NCI-H524 treated with DMSO at 0.1 percent for 48 hours (cell line): ENCODE data around the gene VPS45.

Experiments used
- DNase-seq: peaks from one replicate; lab custom pipeline; 2025; lab: John Stamatoyannopoulos, UW

VPS45 gene

DNA sequence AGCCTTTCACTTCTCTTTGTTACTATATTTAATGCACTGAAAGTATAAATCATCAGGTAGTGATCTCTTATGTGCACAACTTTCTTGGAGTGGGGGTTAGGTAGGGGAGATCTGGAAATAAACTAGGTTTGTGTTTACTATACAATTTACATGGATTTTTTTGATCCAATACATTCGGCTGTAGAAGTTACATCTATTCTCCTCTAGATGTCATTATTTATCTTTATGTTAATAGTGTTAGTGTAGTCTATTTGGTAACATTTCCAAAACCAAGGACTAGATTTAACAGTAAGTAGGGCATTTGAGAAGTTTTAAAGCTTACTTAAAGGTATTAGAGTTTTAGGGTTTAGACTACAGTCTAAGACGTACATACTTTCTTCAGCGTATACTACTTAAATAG, 5.4 kb downstream of the VPS45 start:
- no peak for DNase-seq

- DNase-seq, result no peak
Observed at GRCh38 chr1:150073516-150073915, 5.9 kb downstream of the VPS45 start.

DNA sequence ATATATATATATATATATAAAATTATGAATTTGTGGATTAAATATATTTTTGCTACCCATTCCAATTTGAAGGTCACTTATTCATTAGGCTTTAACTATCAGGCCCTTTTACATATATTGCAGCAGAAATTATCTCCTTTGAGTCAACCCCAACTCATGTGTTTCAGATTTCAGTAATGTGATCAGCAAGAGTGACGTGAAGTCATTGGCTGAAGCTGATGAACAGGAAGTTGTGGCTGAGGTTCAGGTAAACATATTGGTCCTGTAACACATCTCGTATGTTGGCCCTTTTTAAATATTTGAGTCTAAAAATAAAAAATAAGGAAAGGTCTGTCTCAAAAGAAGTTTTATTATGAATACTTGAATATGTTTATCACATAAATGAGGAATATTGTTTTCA, 8.5 kb downstream of the VPS45 start:
- no peak for DNase-seq

DNA sequence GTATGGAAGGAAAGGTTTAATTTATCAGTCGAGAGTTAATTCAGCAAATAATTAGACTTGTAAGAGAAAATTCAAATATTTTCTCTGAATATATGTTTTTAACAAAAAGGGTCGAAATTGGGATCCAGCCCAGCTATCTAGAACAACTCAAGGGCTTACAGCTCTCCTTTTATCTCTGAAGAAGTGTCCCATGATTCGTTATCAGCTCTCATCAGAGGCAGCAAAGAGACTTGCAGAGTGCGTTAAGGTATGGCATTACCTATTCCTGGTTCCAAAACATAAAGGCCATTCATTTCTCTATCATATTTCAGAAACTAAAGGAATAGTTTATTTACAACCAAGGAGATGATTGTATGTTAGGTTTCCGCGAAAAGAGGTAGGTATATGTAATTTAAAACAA, 9.4 kb downstream of the VPS45 start:
- no peak for DNase-seq

- no peak for DNase-seq
Observed at GRCh38 chr1:150080784-150081183, 13.2 kb downstream of the VPS45 start.

DNA sequence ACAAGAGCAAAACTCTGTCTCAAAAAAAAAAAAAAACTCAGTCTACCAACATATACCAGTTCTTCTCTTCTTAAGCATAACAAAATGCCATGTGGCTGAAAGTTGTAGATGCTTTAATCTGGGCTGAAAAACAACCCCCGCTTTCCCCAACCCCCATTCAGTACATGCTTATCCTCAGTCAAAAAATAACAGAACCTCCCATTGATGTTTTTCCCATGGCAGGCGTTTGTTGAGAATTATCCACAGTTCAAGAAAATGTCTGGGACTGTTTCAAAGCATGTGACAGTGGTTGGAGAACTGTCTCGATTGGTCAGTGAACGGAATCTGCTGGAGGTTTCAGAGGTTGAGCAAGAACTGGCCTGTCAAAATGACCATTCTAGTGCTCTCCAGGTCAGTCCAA, 14.9 kb downstream of the VPS45 start:
- no peak for DNase-seq

DNA sequence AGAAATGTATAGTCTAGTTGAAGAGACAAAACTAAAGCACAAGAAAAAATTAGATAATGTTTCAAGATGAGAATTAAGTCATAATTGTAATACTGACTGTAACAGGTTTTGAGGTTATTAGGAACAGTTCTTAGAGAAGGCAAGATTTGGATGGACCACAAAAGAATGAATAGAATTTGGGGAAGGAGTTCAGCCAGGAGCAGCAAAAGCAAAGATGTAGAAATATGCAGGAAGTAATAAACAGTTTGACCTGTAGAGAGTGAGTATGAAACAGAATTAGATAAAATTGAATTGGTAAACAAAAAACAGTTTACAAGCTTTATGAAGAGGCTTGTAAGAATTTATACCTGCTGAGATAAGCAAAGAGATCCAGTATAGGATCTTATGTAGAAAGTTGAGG, 16.3 kb downstream of the VPS45 start:
- no peak for DNase-seq

DNA sequence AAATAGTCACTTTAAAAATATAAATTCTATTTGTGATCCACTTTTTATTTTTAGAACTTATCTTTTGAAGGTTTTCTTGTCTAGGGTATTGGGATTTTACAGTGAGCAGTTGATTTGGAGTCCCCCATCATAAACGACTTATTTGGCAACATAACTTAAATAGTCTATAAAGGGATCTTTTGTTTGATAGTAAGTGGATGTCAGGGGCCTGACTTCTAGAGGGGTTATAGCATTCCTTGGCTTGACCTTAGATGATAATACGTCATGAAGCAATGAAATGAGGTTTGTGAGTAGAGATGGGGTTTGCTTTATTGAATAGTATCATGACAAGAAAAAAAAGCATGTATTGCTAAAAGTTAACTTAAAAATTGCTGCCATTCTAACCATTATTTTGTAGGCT, 17.8 kb downstream of the VPS45 start:
- DNase-seq, result no peak

GRCh38 chr1:150087415-150087814, 19.8 kb downstream of the VPS45 start:
- no peak for DNase-seq

DNA sequence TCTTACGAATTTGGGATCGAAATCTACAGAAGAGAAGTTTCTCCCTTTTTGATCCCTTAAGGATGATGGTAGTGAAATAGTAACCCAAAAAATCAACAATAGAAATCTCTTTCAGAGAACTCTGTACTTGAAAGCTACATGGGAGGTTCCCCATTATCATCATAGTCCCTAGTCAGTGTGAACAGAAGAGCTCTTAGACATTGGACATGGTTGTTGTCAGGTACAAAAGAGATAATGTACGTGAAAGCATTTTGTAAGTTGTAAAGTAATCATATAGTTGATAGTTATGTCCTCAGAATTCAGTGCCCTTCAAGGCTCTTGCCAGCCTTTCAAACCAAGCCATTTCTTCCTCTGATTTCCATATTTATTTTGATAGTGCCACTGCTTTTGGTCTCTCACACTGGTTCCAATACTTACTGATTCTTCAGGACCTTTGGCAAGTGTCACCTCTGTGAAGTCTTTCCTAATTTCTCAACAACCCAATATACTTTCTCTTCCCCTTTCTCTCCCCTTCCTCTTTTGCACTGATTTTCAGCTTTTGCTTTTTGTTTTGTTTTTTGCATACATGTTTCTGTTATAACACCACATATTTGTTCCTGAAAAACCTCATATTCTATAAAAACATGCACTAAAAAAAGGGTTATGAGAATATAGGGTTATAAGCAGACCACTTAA, 22.4 kb downstream of the VPS45 start:
- DNase-seq, result no peak

GRCh38 chr1:150092180-150092791, 24.7 kb downstream of the VPS45 start:
- no peak for DNase-seq

DNA sequence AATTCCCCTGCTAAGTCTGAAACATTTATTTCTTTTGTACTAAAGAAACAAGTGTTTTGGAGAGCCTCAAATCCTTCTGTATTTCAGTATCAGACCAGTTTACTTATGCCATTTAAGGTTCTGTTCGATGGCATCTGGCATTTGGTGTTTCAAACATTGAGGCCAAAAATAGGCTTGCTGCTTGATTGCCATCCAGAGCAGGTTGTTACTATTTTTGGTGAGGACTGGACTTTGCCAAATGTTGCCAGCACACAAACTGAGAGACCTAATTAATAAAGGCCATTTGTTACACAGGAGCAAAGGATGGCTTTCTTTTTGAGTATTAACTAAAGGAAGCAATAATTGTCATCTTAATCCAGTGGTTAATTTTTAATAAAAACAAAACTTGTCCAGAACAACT, 26.2 kb downstream of the VPS45 start:
- no peak for DNase-seq

- DNase-seq, result no peak
Observed at GRCh38 chr1:150094734-150095265, 27.2 kb downstream of the VPS45 start.

GRCh38 chr1:150102986-150103385, 35.4 kb downstream of the VPS45 start:
- DNase-seq, result no peak

- DNase-seq, result no peak
Observed at GRCh38 chr1:150106341-150106740, 38.8 kb downstream of the VPS45 start.

DNA sequence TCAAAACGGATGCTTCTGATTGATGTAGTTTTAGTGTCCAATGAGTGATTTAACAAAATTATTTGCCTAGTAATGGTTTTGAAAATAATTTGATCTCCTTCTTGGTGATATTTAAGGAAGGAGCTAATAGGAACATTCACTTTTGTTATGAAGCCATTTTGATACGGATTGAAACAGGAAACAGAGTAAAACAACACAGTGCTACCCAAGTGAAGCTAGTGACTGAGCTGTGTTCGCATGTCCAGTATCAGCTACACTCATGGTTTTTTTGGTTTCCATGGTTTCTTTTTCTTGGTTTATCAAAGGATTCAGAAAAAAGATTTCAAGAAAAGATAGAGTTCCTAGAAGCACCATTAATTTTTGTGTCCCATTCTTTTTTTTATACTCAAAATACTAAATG, 42.0 kb downstream of the VPS45 start:
- no peak for DNase-seq

DNA sequence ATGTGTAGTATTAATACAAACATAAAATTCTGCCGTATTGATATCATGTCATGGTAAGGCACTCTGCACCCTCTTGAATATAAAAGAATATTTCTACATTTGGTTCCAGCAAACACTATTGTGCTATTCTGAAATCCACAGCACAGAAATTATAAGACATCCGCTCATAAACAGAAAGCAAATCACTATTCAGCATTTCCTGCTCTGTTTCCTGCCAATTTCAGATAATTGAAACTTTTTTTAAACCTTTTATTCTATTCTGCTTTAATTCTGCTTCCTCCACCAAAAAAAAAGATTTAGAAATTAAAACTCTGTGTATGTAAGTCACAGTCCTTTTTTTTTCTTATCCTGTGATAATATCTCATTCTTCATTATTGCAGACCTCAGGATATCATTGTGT, 42.5 kb downstream of the VPS45 start:
- no peak for DNase-seq

GRCh38 chr1:150111670-150112069, 44.1 kb downstream of the VPS45 start:
- no peak for DNase-seq

- no peak for DNase-seq
Observed at GRCh38 chr1:150115121-150115520, 47.5 kb downstream of the VPS45 start.

GRCh38 chr1:150118716-150119115, 51.1 kb downstream of the VPS45 start:
- no peak for DNase-seq

- no peak for DNase-seq
Observed at GRCh38 chr1:150121236-150121862, 53.8 kb downstream of the VPS45 start.

DNA sequence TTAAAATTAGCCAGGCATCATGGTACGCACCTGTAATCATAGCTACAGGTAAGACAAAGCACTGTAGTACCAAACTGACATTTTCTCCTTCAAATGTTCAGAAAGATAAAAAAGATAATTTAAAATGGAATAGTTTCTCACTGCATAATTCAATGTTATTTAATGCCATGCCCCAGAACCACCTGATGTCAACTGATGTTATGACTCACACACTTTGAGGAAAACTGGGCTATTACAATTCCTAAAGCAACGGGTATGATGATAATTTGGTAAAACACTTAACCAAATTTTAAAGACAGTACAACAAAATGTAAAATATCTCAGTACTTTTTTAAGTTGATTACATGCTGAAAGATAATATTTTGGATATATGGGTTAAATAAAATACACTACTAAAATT, 59.2 kb downstream of the VPS45 start:
- no peak for DNase-seq

DNA sequence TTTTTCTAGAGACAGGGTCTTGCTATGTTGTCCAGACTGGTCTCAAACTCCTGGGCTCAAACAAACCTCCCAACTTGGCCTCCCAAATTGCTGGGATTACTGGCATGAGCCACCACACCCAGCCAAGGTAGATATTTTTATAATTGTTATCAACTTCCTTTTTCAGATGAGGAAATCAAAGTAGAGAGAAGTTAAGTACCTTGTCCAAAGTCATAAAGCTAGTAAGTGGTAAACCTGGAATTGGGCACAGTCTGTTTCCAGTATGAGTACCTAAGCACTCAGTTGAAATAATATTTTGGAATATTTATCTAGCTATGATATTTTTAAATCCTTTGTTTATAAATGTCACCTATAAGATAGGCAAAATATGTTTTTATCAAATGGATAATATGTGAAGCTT, 59.9 kb downstream of the VPS45 start:
- no peak for DNase-seq
